Heart left ventricle (tissue), 11 donors: Measurements from ENCODE around the gene RACGAP1. TPM values are rescaled to one million over a fixed set of nuclear protein-coding genes. Genes with fewer than 3 reads are reported as not detected.

ENCODE experiments used
- polyA plus RNA-seq, 2 donors: library from polyadenylated mRNA; stranded (reverse); fragments of 200-250 nt; gene quantifications; one replicate each; pipeline ENCODE4 v1.2.3, GENCODE V29; 2013
- total RNA-seq, 9 donors: library from RNA; depleted of rRNA in 2 of 9; stranded (reverse); fragments of >200 nt in 2 of 9; fragmentation: NEBNext Ultra II Directional in 3 of 9; extraction: Animal tissue kit (Norgen Biotek cat#: 25700) in 3 of 9; gene quantifications; one replicate each; pipeline versions ENCODE4 v1.1.0 to v1.2.4, GENCODE V29; 2016 to 2023
- donor health status: ischemic (EF 13 %, LVEDD 7.1; RV severe dilation, severe dysfunction).
- donor health status: healthy with polysubstance abuse.
- donor health status: DM: no; HTN: yes; CAD: no.
- donor health status: DM: no; HTN: no; CAD: no.
- donor health status: ischemic (EF 25% LVEDD 5.7; RV mildly dilated, moderate dysfunction).
- donor health status: healthy.
- donor health status: DM: yes; HTN: yes; CAD: no.
- donor health status: PGD.
- donor health status: nonischemic (EF 23%, LVEDD 6.1; RV moderate dilation, normal function).

RACGAP1 gene
- total and polyA plus RNA-seq, 11 donors: 0.91 to 17.8 (median 5.2) TPM

Other genes with a start within 250 kb of the RACGAP1 start
- 10 to 100 TPM; 14.1 to 35.0 (median 25.0) TPM for gene NCKAP5L, start 197.1 kb downstream of the RACGAP1 start, total RNA-seq
- gene NCKAP5L, start 197.1 kb downstream of the RACGAP1 start, polyA plus RNA-seq: 10 to 100 TPM; 19.4 to 27.7 TPM
- gene BCDIN3D, start 182.4 kb downstream of the RACGAP1 start, total RNA-seq: 1 to 10 TPM; 1.7 to 3.9 (median 2.4) TPM
- gene BCDIN3D, start 182.4 kb downstream of the RACGAP1 start, polyA plus RNA-seq: 1 to 10 TPM; 1.6 to 2.2 TPM
- gene FAIM2, start 121.6 kb downstream of the RACGAP1 start, total RNA-seq: 10 to 100 TPM in 2 of 9 donors, 1 to 10 TPM in 6, under 1 TPM in 1; 0.33 to 15.0 (median 3.2) TPM
- 1 to 10 TPM; 5.0 to 6.0 TPM for gene FAIM2, start 121.6 kb downstream of the RACGAP1 start, polyA plus RNA-seq
- gene AQP2, start 74.8 kb downstream of the RACGAP1 start, total RNA-seq: not detected
- gene AQP2, start 74.8 kb downstream of the RACGAP1 start, polyA plus RNA-seq: not detected
- gene AQP5, start 63.6 kb downstream of the RACGAP1 start, total RNA-seq: under 1 TPM in 5 of 9 donors, not detected in 4; 0.20 to 0.63 (median 0.44) TPM
- under 1 TPM; 0.61 to 0.78 TPM for gene AQP5, start 63.6 kb downstream of the RACGAP1 start, polyA plus RNA-seq
- not detected for gene AQP6, start 52.5 kb downstream of the RACGAP1 start, total RNA-seq
- under 1 TPM; 0.04 TPM for gene AQP6, start 52.5 kb downstream of the RACGAP1 start, polyA plus RNA-seq
- 1 to 10 TPM in 4 of 9 donors, under 1 TPM in 5; 0.31 to 1.8 (median 0.87) TPM for gene ASIC1, start 32.1 kb upstream of the RACGAP1 start, total RNA-seq
- under 1 TPM; 0.38 to 0.71 TPM for gene ASIC1, start 32.1 kb upstream of the RACGAP1 start, polyA plus RNA-seq
- 10 to 100 TPM; 13.6 to 35.7 (median 22.0) TPM for gene SMARCD1, start 59.8 kb upstream of the RACGAP1 start, total RNA-seq
- 10 to 100 TPM in 1 of 2 donors, 1 to 10 TPM in 1; 8.5 to 19.3 TPM for gene SMARCD1, start 59.8 kb upstream of the RACGAP1 start, polyA plus RNA-seq
- gene GPD1, start 78.5 kb upstream of the RACGAP1 start, total RNA-seq: 10 to 100 TPM in 4 of 9 donors, 1 to 10 TPM in 5; 7.4 to 75.8 (median 9.7) TPM
- 10 to 100 TPM in 1 of 2 donors, 1 to 10 TPM in 1; 10.0 to 18.1 TPM for gene GPD1, start 78.5 kb upstream of the RACGAP1 start, polyA plus RNA-seq
- 100 to 1,000 TPM; 134 to 217 (median 154) TPM for gene COX14, start 86.7 kb upstream of the RACGAP1 start, total RNA-seq
- 100 to 1,000 TPM; 172 to 178 TPM for gene COX14, start 86.7 kb upstream of the RACGAP1 start, polyA plus RNA-seq
- 10 to 100 TPM in 4 of 9 donors, 1 to 10 TPM in 5; 6.8 to 28.4 (median 9.3) TPM for gene CERS5, start 141.9 kb upstream of the RACGAP1 start, total RNA-seq
- gene CERS5, start 141.9 kb upstream of the RACGAP1 start, polyA plus RNA-seq: 10 to 100 TPM; 12.6 to 21.6 TPM